ENCODE measurements around the gene SFXN1. TPM values are rescaled to one million over a fixed set of nuclear protein-coding genes. Genes with fewer than 3 reads are reported as not detected.

SFXN1 gene
- total RNA-seq, 1 donor: 86.8 TPM

GRCh38 chr5:175513726-175514125, 35.4 kb downstream of the SFXN1 start:
- no peak overlapping the region for H3K4me3 ChIP-seq (ENCODE audit: low read depth, low read length)
- no peak for TF ChIP-seq CTCF (IDR thresholded peaks at IDR 0.05; ENCODE audit: insufficient read depth, low read depth, low read length)
- no peak for DNase-seq (ENCODE audit: low read depth)

GRCh38 chr5:175516933-175517823, 38.8 kb downstream of the SFXN1 start:
- no peak for TF ChIP-seq CTCF (IDR thresholded peaks at IDR 0.05; ENCODE audit: insufficient read depth, low read depth, low read length)
- DNase-seq (ENCODE audit: low read depth): no peak
- H3K4me3 ChIP-seq (ENCODE audit: low read depth, low read length): no peak overlapping the region

GRCh38 chr5:175517824-175518450, 39.6 kb downstream of the SFXN1 start:
- DNase-seq (ENCODE audit: low read depth): peak; percentile 86
- H3K4me3 ChIP-seq (ENCODE audit: low read depth, low read length): no peak overlapping the region
- TF ChIP-seq CTCF (IDR thresholded peaks at IDR 0.05; ENCODE audit: insufficient read depth, low read depth, low read length): no peak

GRCh38 chr5:175519006-175519405, 40.6 kb downstream of the SFXN1 start:
- H3K4me3 ChIP-seq (ENCODE audit: low read depth, low read length): no peak overlapping the region
- DNase-seq (ENCODE audit: low read depth): no peak
- TF ChIP-seq CTCF (IDR thresholded peaks at IDR 0.05; ENCODE audit: insufficient read depth, low read depth, low read length): no peak

GRCh38 chr5:175520321-175520720, 42.0 kb downstream of the SFXN1 start:
- DNase-seq (ENCODE audit: low read depth): no peak
- TF ChIP-seq CTCF (IDR thresholded peaks at IDR 0.05; ENCODE audit: insufficient read depth, low read depth, low read length): no peak
- H3K4me3 ChIP-seq (ENCODE audit: low read depth, low read length): no peak overlapping the region

- H3K4me3 ChIP-seq (ENCODE audit: low read depth, low read length): no peak overlapping the region
- no peak for TF ChIP-seq CTCF (IDR thresholded peaks at IDR 0.05; ENCODE audit: insufficient read depth, low read depth, low read length)
- no peak for DNase-seq (ENCODE audit: low read depth)
These were observed 42.5 kb downstream of the SFXN1 start for GRCh38 chr5:175520873-175521272.
